NOMO-1 (cell line): ENCODE results near the gene PLCB1.

ENCODE experiments used
- DNase-seq, 2 experiments: peaks; one replicate each; lab custom pipeline; 2025; ENCODE audit not compliant: unreplicated experiment in 2 of 2; lab: John Stamatoyannopoulos, UW

PLCB1 gene

DNA sequence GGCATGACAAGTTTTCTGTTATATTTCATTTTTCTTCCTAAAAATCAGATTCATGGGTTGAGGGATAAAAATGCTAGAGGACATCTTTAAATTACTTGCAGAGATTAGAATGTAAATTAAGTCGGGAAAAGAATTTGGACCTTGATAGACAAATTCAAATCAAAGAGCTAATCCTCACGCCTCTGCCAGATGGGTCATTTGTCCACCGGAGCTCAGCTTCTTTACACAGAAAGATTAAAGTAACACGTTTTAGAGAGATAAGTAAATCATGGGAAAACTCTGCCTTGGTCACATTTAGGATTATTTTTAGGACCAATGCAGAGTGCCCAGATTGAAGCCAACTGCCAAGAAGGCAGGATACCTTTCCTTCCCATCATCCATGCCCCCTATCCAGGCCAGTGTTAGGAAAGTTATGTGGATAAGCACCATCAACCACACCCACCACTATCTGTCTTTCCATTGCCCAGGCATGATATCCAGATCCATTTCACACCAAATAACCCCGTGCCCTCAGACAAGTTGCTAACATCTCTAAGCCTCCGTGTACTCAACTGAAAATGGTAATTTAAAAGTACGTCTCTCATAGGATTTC lies 539.4 kb downstream of the PLCB1 start:
- no peak for DNase-seq

DNA sequence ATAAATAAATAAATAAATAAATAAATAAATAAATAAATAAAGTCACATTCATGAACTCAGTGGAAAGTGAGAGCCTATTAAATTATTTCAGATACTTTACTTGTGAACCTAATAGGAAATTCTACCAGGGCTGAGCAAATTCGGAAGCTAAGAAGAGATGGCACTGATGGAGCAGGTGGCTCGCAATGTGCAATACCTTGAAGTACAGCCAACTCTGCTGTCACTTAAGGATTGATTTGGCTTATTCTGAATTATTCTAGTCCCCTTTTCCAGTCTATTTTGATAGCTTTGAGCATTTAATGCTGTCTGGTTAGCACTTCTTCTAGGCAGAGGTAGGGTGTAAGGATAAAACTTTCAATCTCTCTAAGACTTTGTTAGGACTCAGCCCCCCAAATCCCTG lies 541.0 kb downstream of the PLCB1 start:
- DNase-seq: no peak

DNA sequence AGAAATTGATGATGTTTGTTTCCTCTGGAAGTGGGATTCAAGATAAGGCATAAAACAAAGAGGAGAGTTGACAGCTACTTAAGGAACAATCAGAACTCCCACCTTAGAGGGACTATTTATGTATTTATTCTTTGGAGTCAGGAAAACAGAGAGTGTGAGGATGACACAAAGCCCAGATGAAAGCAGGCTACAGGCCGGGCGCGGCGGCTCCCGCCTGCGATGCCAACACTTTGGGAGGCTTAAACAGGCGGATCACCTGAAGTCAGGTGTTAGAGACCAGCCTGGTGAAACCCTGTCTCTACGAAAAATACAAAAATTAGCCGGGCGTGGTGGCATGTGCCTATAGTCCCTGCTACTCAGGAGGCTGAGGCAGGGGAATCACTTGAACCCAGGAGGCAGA lies 543.8 kb downstream of the PLCB1 start:
- no peak for DNase-seq

DNA sequence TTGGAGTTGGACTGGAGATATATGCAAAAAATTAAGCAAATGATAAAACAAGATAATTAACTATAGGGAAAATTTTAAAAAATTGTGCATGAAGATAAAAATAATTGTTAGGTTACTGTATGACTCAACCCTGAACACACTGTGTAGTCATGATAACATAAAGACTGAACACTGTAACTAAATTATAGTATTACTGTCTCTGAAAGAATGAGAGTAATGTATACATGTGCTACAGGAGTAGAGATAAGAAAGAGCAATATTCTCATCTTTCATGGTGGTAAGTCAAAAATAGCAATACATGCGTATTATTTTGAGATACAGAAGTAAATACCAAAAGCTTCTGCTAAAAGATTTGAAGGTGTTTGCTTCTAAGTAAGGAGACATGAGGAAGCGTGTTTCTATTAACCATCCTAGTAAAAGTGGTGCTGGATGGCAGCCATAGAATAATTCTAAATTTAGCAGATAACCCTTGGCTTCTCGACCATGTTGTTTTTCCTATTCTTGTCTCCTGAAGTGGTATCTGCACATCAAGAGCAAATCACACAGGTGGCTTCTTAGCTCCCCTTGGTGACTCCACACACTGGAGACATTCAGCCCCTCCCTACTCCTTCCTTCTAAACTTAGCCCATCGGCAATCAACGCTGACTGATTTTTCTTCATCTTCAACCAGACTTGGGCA lies 546.2 kb downstream of the PLCB1 start:
- no peak for DNase-seq

DNA sequence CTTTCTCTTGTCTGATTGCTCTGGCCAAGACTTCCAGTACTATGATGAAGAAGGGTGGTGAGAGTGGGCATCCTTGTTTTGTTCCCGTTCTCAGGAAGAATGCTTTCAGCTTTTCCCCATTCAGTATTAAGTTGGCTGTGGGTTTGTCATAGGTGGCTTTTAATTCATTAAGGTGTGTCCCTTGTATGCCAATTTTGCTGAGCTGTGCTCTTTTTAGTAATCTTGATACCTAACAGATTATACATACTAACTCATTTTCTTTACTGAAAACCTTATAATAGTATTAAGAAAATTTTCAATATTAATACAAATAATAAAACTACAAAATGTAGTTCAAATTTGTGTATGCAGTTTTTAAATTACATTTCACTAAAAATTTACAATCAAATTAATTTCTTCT lies 557.3 kb downstream of the PLCB1 start:
- DNase-seq: no peak

DNA sequence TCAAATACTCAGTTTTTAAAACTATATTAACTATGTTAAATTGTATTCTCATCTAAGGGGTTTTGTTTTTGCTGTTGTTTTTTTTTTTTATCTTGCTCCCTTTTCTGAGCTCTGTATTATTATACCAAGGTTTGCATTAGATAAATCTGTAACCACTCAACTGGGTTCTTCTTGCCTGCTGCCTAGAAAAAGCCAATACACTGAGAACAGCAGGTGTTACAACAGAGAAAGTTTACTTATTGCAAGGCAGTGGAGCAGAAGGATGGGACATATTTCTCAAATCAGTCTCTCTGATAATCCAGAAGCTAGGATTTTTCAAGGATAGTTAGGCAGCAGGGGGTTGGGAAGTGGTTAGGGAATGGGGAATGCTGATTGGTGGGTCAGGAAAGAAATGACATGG lies 558.0 kb downstream of the PLCB1 start:
- DNase-seq: no peak

DNA sequence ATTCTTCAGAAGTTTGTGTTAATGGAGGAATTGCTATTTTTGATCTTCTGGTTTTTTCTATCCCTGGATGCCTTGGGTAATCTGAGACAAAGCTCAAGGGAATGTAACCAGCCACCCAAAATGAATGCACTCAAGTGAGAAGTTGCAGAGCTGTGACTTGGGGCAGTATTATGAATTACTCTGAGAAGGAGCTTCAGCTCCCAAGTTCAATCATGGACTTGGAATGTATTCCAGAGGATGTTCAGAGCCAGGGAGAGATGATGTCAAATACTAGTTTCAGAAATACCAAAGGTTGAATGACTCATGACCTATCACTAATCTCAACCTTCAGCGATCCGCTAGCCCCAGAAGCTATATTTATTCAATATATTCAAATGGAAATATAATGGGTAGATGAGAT lies 561.6 kb downstream of the PLCB1 start:
- no peak for DNase-seq

DNA sequence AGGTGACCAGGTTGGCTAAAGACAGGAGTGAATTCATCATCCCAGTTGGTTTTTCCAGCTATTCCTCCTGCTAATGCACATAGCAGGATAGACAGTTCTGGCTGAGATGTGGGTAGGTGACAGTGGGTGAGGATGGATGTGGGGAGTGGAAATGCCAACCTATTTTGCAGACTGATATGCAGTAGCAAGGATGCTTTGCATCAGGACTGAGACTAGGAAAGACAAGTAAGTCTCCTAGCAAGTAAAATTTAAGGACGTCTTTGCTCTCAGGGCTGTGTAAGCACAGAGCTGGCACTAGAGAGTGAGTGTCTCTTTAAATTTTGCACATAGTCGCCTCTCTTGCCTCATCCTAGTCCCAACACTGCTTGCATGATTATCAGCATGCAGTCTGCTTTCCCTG lies 568.7 kb downstream of the PLCB1 start:
- no peak for DNase-seq

DNA sequence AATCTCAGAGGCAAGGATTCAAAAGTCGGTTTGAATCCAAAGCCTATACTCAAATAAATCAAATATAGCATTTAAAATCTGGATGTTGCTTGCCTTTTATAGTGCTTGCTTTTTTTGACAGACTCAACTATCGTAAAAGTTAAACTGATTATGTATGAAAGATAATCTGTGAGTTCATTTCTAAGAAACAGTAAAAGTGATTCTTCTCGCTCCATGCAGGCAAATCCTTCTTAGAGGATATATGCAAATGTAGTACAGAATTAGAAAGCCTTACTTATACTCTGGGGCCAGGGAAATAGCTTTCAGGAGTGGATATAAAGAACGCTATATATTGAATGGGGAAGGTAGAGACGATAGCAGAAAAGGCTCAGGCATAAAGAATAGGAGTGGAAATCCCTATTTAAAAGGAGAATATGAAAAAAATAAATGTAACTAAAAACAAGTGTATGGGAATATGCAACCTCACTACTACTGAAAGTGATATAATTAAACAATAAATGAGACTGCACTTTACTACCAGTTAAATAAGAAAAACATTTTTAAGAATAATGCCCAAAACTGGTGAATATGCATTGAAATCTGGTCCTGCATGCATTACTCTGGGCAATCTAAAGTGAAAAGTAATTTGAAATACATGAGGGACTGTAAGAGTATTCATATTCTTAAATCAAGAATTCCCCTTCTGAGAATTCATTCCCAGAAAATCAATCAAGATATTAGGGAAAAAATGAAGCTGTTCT lies 575.1 kb downstream of the PLCB1 start:
- no peak for DNase-seq

DNA sequence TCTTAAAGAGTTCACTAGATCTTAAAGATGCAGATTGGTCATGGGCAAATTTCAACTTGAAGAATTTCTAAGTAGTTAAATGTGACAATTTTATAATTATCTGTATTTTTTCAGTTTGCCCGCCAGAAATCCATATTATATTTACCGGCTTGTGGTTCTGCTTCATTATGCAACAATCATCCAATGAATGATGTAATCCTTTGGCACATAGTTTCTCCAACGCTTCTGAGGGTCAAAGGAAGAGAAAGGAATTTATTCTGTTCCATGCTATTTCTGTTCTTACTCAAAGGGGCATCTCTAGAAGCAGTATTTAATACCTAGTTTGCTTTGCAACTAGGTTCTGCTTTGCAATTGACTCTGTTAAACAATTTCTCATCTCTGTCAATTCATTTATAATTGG lies 577.6 kb downstream of the PLCB1 start:
- DNase-seq: no peak

DNA sequence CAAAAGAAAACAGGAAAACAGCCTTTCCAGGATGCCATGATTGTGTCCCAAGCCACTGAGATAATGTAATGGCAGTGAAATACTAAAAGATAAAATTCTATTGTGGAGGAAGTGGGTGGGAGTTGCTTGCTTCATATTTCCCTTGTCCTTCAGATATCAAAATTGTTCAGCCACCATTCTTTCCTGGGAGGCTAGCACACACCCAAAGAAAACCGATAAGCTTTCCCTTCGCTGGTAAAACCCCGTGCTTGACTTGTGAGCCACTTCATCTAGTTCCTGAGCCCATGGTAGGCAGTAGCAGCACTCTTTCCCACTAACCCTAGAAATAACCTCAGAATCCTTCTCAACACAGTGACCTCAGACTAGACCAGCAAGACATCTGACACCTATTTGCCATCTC lies 579.4 kb downstream of the PLCB1 start:
- no peak for DNase-seq

DNA sequence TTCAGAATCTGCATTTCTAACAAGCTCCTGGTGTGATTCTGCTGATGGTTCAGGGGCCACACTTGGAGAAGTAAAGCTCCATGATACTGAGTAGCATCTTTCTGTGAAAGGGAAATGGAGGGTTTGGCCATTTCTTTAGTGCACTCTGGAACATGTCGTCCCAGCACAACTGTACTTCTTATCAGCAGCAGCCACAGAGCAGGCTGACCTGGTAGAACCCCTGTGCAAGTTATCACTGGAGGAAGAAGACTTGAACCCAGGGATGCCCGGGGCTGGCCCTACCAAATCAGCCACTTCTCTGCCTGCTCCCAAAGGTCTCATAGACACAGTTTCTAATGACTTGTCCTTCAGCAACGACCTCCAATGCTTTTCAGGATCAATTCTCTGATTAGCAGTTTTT lies 582.1 kb downstream of the PLCB1 start:
- no peak for DNase-seq

DNA sequence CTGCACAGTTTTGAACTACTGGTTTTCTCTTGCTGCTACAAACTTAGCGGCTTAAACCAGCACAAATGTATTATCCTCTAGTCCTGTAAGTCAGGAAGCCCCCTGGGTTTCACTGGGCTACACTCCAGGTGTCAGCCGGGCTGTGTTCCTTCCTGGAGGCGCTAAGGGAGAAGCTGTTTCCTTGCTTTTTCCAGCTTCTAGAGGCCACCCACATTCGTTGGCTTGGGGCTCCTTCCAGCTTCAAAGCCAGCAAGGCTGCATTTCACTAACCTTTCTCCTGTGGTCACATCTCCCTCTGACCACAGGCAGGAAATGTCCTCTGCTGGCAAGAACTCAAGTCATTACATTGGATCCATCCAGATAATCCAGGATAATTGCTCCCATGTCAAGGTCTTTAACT lies 586.2 kb downstream of the PLCB1 start:
- DNase-seq: no peak

DNA sequence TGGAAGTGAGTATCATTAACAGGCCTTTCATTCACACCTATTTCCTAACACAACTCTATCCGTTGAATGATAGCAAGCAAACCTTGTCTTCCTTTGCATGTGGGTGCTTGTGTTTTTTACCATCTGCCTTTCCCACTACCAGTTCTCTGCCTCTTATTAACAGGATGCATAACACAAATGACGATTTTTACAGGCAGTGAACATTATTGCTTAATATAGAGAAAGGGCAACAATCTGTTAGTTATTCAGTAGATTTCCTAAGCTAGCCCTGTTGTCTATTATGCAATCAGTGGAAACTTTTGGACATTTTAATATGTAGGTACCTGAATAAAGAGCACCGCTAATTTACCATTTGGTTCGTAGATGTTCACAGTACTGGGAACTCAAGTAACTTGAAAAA lies 588.0 kb downstream of the PLCB1 start:
- no peak for DNase-seq

DNA sequence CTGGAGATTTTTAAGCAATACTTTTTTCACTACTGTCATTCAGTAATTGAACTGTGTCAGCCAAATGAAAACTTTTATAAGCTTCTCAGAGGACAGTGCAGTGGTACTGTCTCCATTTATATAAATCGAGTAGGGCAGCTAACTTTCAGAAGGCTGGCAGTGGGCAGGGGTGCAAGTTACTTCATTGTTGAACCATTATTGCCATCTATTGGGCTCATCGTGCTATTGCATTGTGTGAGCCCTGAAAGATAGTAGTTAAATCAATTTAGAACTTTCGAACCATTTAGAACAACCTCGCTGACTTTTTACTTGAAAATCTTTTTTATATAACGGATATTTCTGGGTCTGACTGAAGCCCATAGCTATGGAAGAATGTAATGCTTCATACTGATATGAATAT lies 589.0 kb downstream of the PLCB1 start:
- peak; percentile 38 to 43 for DNase-seq

DNA sequence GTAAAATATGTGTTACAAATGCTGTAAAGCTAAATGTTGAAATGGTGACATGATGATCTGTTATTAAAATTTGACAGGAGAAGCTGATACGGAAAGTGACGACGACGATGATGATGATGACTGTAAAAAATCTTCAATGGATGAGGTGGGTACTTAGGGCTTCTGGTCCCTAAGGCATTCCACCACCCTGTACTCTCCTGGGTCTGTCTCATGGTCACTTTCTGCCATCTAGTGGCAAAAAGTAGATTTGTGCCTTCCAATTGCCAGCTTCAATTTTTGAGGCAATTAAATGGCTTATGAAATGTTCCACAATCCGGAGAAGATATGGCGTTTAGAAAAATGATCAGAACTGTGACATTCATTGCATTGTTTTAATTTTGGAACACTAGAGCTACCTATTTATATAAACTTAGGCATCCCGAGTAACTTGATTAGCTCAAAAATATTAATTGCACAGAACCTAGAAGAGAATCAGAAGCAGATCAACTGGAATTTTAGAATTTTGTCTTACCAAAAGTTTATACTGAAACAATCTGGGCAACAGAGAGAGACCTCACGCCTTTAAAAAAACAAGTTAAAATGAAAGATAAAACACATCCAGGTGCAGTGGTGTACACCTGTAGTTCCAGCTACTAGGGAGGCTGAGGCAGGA lies 590.3 kb downstream of the PLCB1 start:
- DNase-seq: peak; percentile 45 to 52

DNA sequence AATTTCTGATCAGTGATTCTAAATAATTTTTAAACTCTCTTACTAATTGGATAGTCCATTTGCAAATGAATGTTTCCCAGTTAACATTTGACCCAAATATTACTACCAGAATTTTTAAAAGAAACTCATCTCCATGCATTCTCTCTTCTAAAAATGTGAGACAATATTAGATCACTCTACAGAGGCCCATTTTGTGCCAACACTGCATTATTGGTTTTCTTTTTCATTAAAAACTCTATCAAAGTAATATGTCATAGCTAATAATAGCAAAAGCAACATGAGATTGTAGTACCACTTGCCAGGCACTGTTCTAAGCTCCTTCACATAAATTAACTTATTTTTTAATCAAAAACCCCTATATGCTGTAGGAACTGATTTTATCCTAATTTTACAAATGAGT lies 591.2 kb downstream of the PLCB1 start:
- DNase-seq: no peak

DNA sequence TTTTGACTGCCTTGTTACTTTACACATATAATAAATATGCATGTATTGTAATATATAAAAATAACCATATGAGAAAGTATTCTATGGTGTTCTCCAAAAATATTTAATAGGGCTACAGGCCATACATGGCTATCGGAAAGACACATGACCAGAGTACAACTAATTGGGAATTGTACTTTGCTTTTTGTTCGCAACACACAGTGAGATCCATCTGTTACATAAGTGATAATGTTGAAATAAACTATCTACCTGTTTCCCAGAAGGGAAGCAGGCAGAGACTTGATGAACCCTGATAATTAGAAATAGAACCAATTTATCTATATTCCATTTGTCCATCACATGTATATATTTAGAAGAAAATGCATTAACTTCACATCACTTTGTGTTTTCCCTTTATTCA lies 592.8 kb downstream of the PLCB1 start:
- no peak for DNase-seq

DNA sequence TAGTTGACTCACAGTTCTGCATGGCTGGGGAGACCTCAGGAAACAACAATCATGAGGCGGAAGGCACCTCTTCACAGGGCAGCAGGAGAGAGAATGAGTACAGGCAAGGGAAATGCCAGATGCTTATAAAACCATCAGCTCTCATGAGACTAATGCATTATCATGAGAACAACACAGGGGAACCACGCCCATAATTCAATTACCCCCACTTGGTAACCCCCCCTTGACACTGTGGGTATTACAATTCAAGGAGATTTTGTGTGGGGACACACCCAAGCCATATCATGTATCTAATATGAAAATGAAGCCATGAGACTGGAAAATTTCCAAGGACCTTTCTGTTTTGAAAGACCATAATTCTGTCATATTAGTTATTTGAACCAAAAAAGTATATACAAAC lies 594.4 kb downstream of the PLCB1 start:
- DNase-seq: no peak

DNA sequence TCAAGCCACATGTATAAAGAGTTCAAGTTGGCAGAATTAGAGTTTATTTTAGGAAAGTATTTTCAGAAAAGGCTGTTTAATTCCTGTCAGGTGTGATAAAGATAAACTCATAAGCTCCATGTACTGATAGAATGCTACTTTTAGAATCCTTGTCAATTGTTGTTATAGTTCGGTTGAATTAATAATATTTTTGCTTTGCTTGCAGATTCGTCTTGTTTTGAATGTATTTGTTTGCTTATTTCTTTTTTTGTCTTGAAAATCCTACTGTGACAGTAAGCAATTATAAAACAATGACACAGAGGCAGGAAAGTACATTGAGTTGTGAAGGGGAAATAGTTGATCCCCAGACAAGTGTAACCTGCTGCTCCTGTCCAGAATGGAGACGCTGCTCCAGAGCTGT lies 602.9 kb downstream of the PLCB1 start:
- no peak for DNase-seq

DNA sequence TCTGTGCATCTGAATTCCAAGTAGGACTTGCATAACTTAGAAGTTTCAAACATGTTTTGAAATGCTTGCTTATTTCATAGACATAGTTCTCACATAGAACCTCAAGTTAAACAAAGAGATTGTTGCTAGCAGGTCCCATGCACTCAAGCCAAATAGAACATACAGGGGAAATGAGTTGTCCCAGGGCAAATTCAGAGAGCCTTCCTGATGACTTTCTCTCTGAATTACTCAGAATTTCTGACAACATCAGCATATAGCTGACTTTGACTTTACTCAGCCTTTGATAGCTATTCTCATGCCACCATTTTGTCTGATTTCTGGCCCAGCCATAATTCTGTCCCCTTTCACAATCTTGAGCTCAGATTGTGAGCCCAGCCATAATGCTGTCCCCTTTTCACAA lies 603.6 kb downstream of the PLCB1 start:
- DNase-seq: no peak

DNA sequence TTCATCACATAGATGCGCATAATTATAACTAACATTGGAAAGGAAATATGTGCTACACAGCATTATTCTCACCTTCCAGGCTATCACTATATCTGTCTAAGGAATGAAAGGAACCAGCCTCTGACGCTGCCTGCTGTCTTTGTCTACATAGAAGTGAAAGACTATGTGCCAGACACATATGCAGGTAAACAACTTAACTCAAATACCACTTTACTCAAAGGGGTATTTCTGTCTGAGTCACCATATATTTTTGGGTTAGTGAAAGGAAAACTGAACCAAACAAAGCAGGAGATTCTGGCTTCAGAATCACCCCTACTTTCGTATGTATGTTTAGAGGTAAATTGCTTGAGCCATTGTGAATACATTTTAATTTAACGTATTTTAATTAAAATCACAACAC lies 608.2 kb downstream of the PLCB1 start:
- no peak for DNase-seq
